HEK293T (cell line): ENCODE results near the gene TACC2.
"Not testable (repeated sequence)": the region's sequence is repeated elsewhere in the genome, so short reads cannot be mapped to it uniquely, and the experiment has no call there.

Source experiments
- CTCF ChIA-PET: fragments of 350-600 bp; formaldehyde crosslinking; extraction: SDS; loops from one replicate; lab custom pipeline; 2021; ENCODE audit warnings: antibody characterized with exemption, inconsistent platforms; lab: Yijun Ruan, JAX
- POLR2A ChIA-PET: fragments of 350-600 bp; formaldehyde crosslinking; extraction: SDS; loops from one replicate; lab custom pipeline; 2020; ENCODE audit warnings: antibody characterized with exemption, inconsistent platforms; lab: Yijun Ruan, JAX
- DNase-seq: peaks from one replicate; pipeline ENCODE4 v3.0.0; 2012; ENCODE audit warnings: mixed read lengths; ENCODE audit errors: extremely low spot score
- ARNT ChIP-seq: fragments of 450-650 bp; IDR thresholded peaks from 2 replicates; pipeline ENCODE4 v1.6.1; 2017; ENCODE audit warnings: mild to moderate bottlenecking
- BHLHE40 ChIP-seq: fragments of 450-650 bp; IDR thresholded peaks from 2 replicates; pipeline ENCODE4 v1.6.1; 2016; ENCODE audit warnings: mild to moderate bottlenecking, moderate library complexity, borderline replicate concordance
- CTBP1 ChIP-seq: fragments of 450-650 bp; IDR thresholded peaks from 2 replicates; pipeline ENCODE4 v1.6.1; 2016; ENCODE audit warnings: borderline replicate concordance
- ELF4 ChIP-seq: fragments of 450-650 bp; IDR thresholded peaks from 2 replicates; pipeline ENCODE4 v1.6.1; 2017; ENCODE audit warnings: antibody characterized with exemption
- FOXA1 ChIP-seq: fragments of 450-650 bp; IDR thresholded peaks from 2 replicates; pipeline ENCODE4 v1.6.1; 2016; ENCODE audit warnings: mild to moderate bottlenecking
- FOXK2 ChIP-seq: fragments of 450-650 bp; IDR thresholded peaks from 2 replicates; pipeline ENCODE4 v1.6.1; 2016; ENCODE audit warnings: mild to moderate bottlenecking
- FOXM1 ChIP-seq: fragments of 450-650 bp; IDR thresholded peaks from 2 replicates; pipeline ENCODE4 v1.6.1; 2017; ENCODE audit warnings: mild to moderate bottlenecking, borderline replicate concordance
- HDGF ChIP-seq: fragments of 450-650 bp; IDR thresholded peaks from 2 replicates; pipeline ENCODE4 v1.6.1; 2017; ENCODE audit warnings: antibody characterized with exemption, borderline replicate concordance
- L3MBTL2 ChIP-seq: fragments of 450-650 bp; conservative IDR thresholded peaks from 2 replicates; pipeline ENCODE4 v1.6.1; 2016; ENCODE audit warnings: mild to moderate bottlenecking
- LEF1 ChIP-seq: fragments of 450-650 bp; IDR thresholded peaks from 2 replicates; pipeline ENCODE4 v1.6.1; 2017; ENCODE audit warnings: mild to moderate bottlenecking, borderline replicate concordance
- NFRKB ChIP-seq: fragments of 450-650 bp; IDR thresholded peaks from 2 replicates; pipeline ENCODE4 v1.6.1; 2016; ENCODE audit warnings: mild to moderate bottlenecking, moderate library complexity
- PKNOX1 ChIP-seq: fragments of 450-650 bp; IDR thresholded peaks from 2 replicates; pipeline ENCODE4 v1.6.1; 2016
- SP1 ChIP-seq: fragments of 450-650 bp; IDR thresholded peaks from 2 replicates; pipeline ENCODE4 v1.6.1; 2017
- SUZ12 ChIP-seq: fragments of 450-650 bp; IDR thresholded peaks from 2 replicates; pipeline ENCODE4 v1.6.1; 2016; ENCODE audit warnings: mild to moderate bottlenecking
- TARDBP ChIP-seq: fragments of 450-650 bp; IDR thresholded peaks from 2 replicates; pipeline ENCODE4 v1.6.1; 2016
- ZNF384 ChIP-seq: fragments of 450-650 bp; IDR thresholded peaks from 2 replicates; pipeline ENCODE4 v1.6.1; 2016

TACC2 gene

GRCh38 chr10:122057841-122058413 lies 69.0 kb downstream of the TACC2 start:
- TF ChIP-seq ZNF384 (no peak), CTBP1 (no peak), ELF4 (no peak), L3MBTL2 (no peak), NFRKB (no peak), HDGF (no peak), FOXA1 (no peak), ARNT (no peak), SP1 (no peak), FOXM1 (no peak), PKNOX1 (no peak)
- DNase-seq: no peak
- POLR2A ChIA-PET: no interaction called here
- CTCF ChIA-PET: interaction anchor here (0.6 to 1.0 kb wide), 2 partner anchors 133 to 210 kb away, joined by 3 to 4 read pairs; no protein-coding TSS in a partner anchor

DNA sequence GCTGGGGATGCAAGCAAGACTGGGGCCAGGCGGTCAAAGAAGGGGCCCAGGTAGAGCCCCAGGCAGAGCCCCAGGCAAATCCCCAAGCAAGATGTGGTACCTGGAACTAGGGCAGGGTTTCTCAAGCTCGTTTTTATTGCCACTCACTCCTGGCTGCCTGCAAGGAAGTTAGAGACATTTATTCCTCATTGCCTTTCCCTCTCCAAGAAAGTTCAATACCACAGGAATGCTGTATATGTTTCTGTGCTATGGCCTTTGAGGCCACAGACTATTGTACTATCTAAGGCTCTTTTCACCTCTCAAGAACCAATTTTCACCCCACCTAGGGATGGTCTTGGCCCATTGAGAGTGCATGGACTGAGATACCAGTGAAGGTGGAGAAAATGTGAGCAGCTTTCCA lies 71.3 kb downstream of the TACC2 start:
- TF ChIP-seq SUZ12: no peak
- no peak for TF ChIP-seq FOXA1
- CTCF ChIA-PET: interaction anchor here (1.0 kb wide), 1 partner anchor 53 kb away, joined by 3 read pairs; no protein-coding TSS in a partner anchor
- no peak for DNase-seq
- POLR2A ChIA-PET: no interaction called here

- ChIA-PET POLR2A (interaction anchor here (0.6 to 0.8 kb wide), 2 partner anchors 11 to 34 kb away, joined by 3 to 4 read pairs; no protein-coding TSS in a partner anchor), CTCF (interaction anchor here (0.7 to 1.0 kb wide), 2 partner anchors 11 to 56 kb away, joined by 3 to 7 read pairs; no protein-coding TSS in a partner anchor)
- DNase-seq: peak; percentile 72
- TF ChIP-seq PKNOX1 (peak; percentile 42; the same call in 1 of the 2 replicates), LEF1 (no peak), SUZ12 (no peak), FOXK2 (peak; percentile 78; the same call in 1 of the 2 replicates), NFRKB (no peak), L3MBTL2 (peak; percentile 41; the same call in 1 of the 2 replicates), TARDBP (no peak)
Measured at GRCh38 chr10:122062831-122063674, 74.1 kb downstream of the TACC2 start.

DNA sequence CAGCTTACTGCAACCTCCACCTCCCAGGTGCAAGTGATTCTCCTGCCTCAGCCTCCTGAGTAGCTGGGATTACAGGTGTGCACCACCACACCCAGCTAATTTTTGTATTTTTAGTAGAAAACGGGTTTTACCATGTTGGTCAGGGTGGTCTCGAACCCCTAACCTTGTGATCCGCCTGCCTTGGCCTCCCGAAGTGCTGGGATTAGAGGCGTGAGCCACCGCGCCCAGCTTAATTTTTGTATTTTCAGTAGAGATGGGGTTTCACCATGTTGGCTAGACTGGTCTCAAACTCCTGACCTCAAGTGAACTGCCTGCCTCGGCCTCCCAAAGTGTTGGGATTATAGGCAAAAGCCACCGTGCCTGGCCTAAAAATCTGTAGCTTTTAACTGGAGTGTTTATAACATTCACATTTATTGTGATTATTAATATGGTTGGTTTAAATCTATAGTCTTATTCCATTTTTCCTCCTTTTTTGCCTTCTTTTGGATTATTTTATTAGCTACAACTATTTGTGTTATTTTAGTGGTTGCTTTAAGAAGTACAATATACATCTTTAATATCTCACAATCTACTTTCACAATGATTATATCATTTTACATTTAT lies 77.5 kb downstream of the TACC2 start:
- CTCF ChIA-PET: interaction anchor here (0.7 to 1.3 kb wide), 3 partner anchors 12 to 258 kb away, joined by 3 to 5 read pairs (median 3); no protein-coding TSS in a partner anchor
- POLR2A ChIA-PET, DNase-seq: not testable (repeated sequence)

DNA sequence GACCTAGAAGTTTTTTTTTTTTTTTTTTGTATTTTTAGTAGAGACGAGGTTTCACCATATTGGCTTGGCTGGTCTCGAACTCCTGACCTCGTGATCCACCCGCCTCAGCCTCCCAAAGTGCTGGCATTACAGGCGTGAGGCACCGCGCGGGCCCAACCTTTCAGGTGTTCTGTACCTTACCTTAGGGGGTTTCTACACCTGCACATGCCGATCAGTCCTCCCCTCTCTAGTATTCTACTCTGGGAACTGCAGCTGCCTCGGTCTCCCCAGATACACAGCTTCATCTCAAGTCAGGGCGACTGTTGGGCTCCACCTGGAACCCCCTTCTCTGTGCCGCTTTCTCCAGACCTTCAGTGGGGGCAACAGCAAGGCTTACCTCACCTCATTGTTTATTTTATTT lies 79.9 kb downstream of the TACC2 start:
- CTCF ChIA-PET: no interaction called here
- no peak for DNase-seq
- TF ChIP-seq TARDBP: no peak
- no peak for TF ChIP-seq PKNOX1
- TF ChIP-seq ZNF384: no peak
- no peak for TF ChIP-seq ELF4
- TF ChIP-seq FOXK2: no peak
- no peak for TF ChIP-seq SP1
- no peak for TF ChIP-seq ARNT
- no peak for TF ChIP-seq L3MBTL2
- no peak for TF ChIP-seq SUZ12
- no peak for TF ChIP-seq HDGF
- TF ChIP-seq BHLHE40: no peak
- TF ChIP-seq CTBP1: no peak
- TF ChIP-seq NFRKB: no peak
- no peak for TF ChIP-seq FOXA1
- no peak for TF ChIP-seq FOXM1
- TF ChIP-seq LEF1: no peak
- POLR2A ChIA-PET: no interaction called here

GRCh38 chr10:122072491-122072890 lies 83.5 kb downstream of the TACC2 start:
- ChIA-PET POLR2A (no interaction called here), CTCF (no interaction called here)
- TF ChIP-seq ARNT: no peak
- no peak for DNase-seq

GRCh38 chr10:122073508-122073907 lies 84.5 kb downstream of the TACC2 start:
- ChIA-PET POLR2A (no interaction called here), CTCF (no interaction called here)
- no peak for DNase-seq
- no peak for TF ChIP-seq FOXM1
- TF ChIP-seq ZNF384: no peak
- TF ChIP-seq ARNT: no peak
- TF ChIP-seq SUZ12: no peak
- TF ChIP-seq TARDBP: no peak
- no peak for TF ChIP-seq HDGF
- TF ChIP-seq FOXA1: no peak
- TF ChIP-seq SP1: no peak
- no peak for TF ChIP-seq FOXK2
- TF ChIP-seq PKNOX1: no peak
- no peak for TF ChIP-seq LEF1
- TF ChIP-seq BHLHE40: no peak
